HepG2 (cell line): ENCODE measurements around the gene ARHGAP10. TPM values are rescaled to one million over a fixed set of nuclear protein-coding genes. Genes with fewer than 3 reads are reported as not detected.

Experiments used
- ATAC-seq: fragments of 200-7000 bp; cut with Tn5 transposase; 3 replicates; pipeline ENCODE4 v1.9.1; 2020; ENCODE audit warnings: mild to moderate bottlenecking, moderate library complexity
- BruUV-seq: library from RNA; stranded (reverse); fragments of 400-500 nt; replicated peaks from 2 replicates; lab custom pipeline; 2021; lab: Mats Ljungman, UMichigan
- CTCF ChIA-PET: fragments of 300-600 bp; formaldehyde crosslinking; extraction: SDS; loops from one replicate; lab custom pipeline; 2021; ENCODE audit warnings: low total read pairs, inconsistent platforms, low intra/inter-chr PET ratio; lab: Yijun Ruan, JAX
- POLR2A ChIA-PET: fragments of 350-600 bp; sonication (Branson Sonifier 250); formaldehyde crosslinking; loops from one replicate; lab custom pipeline; 2020; ENCODE audit warnings: antibody characterized with exemption, inconsistent platforms; lab: Yijun Ruan, JAX
- DNase-seq: peaks from one replicate; pipeline ENCODE4 v3.0.0-alpha.2; 2015; ENCODE audit warnings: low spot score
- FAIRE-seq: peaks from 3 replicates; lab custom pipeline; 2011; peaks lifted over from hg19 to GRCh38; lab: Jason Lieb, UNC
- H2AFZ ChIP-seq: one replicate; pipeline ENCODE4 v1.6.1; 2011; ENCODE audit warnings: low read length, inconsistent platforms
- H3K27ac ChIP-seq: fragments of 300-600 bp; 3 replicates; pipeline ENCODE4 v1.8.0; 2011; ENCODE audit warnings: mixed run types, mild to moderate bottlenecking, mixed read lengths, low read length, inconsistent platforms; ENCODE audit not compliant: insufficient read depth; ENCODE audit errors: extremely low read length
- H3K27me3 ChIP-seq, 2 experiments: fragments of 200-600 bp in 1 of 2; 2 replicates in 1 of 2; 3 replicates in 1 of 2; pipeline versions ENCODE4 v1.6.0 to v1.8.0; 2011; ENCODE audit warnings: low read length in 2 of 2, mild to moderate bottlenecking in 2 of 2, moderate library complexity in 2 of 2, inconsistent platforms in 1 of 2; ENCODE audit not compliant: insufficient read depth in 2 of 2, control insufficient read depth in 1 of 2
- H3K36me3 ChIP-seq, 2 experiments: fragments of 200-600 bp in 1 of 2; replicated peaks in 1 of 2; 2 replicates in 1 of 2; 3 replicates in 1 of 2; pipeline versions ENCODE4 v1.5.1 to v1.8.0; 2011; ENCODE audit warnings: low read length in 2 of 2, inconsistent platforms in 1 of 2; ENCODE audit not compliant: insufficient read depth in 2 of 2, control insufficient read depth in 1 of 2
- H3K4me1 ChIP-seq: 2 replicates; pipeline ENCODE4 v1.5.1; 2012; ENCODE audit warnings: low read length, inconsistent platforms; ENCODE audit not compliant: insufficient read depth
- H3K4me2 ChIP-seq: 2 replicates; pipeline ENCODE4 v1.6.0; 2011; ENCODE audit warnings: low read depth, low read length, inconsistent platforms
- H3K4me3 ChIP-seq, 3 experiments: fragments of 200-600 bp in 1 of 3; sonication (generic), shearing (Covaris generic) in 1 of 3; replicated peaks in 1 of 3; 2 replicates each; pipeline ENCODE4 v1.5.1; 2011 to 2016; ENCODE audit warnings: low read length in 3 of 3, inconsistent platforms in 2 of 3, low read depth in 2 of 3, mild to moderate bottlenecking in 2 of 3, control low read depth in 1 of 3, mixed read lengths in 1 of 3; ENCODE audit not compliant: insufficient read depth in 1 of 3
- H3K79me2 ChIP-seq: one replicate; pipeline ENCODE4 v1.6.1; 2011; ENCODE audit warnings: low read length, inconsistent platforms; ENCODE audit not compliant: insufficient read depth
- H3K9ac ChIP-seq: 2 replicates; pipeline ENCODE4 v1.6.0; 2011; ENCODE audit warnings: mild to moderate bottlenecking, low read depth, low read length, inconsistent platforms; ENCODE audit not compliant: insufficient read depth
- H3K9me3 ChIP-seq: 2 replicates; pipeline ENCODE4 v1.5.1; 2012; ENCODE audit warnings: mild to moderate bottlenecking, low read length
- H4K20me1 ChIP-seq: 2 replicates; pipeline ENCODE4 v1.6.0; 2011; ENCODE audit warnings: inconsistent platforms, mild to moderate bottlenecking, low read length, moderate library complexity; ENCODE audit not compliant: insufficient read depth
- ARNTL ChIP-seq: sonication (generic); formaldehyde crosslinking; IDR thresholded peaks from 2 replicates; pipeline ENCODE4 v1.4.0; 2020; ENCODE audit warnings: mild to moderate bottlenecking, missing genetic modification reagents
- EEA1 ChIP-seq: sonication (generic); formaldehyde crosslinking; IDR thresholded peaks from 2 replicates; pipeline ENCODE4 v1.5.1; 2020; ENCODE audit warnings: mild to moderate bottlenecking, missing genetic modification reagents, borderline replicate concordance
- HDAC2 ChIP-seq: sonication (generic); formaldehyde crosslinking; IDR thresholded peaks from 2 replicates; pipeline ENCODE4 v1.4.0; 2020; ENCODE audit warnings: missing genetic modification reagents
- MED13 ChIP-seq: sonication (generic); formaldehyde crosslinking; IDR thresholded peaks from 2 replicates; pipeline ENCODE4 v1.5.0; 2020; ENCODE audit warnings: missing genetic modification reagents
- POLR2AphosphoS5 ChIP-seq: IDR thresholded peaks from 2 replicates; pipeline ENCODE4 v1.6.1; 2012; ENCODE audit warnings: low read depth, low read length
- REPIN1 ChIP-seq: sonication (generic); formaldehyde crosslinking; IDR thresholded peaks from 2 replicates; pipeline ENCODE4 v1.8.0; 2022; ENCODE audit warnings: missing genetic modification reagents, low read depth, mild to moderate bottlenecking, borderline replicate concordance
- ZNF430 ChIP-seq: sonication (generic); formaldehyde crosslinking; IDR thresholded peaks from 2 replicates; pipeline ENCODE4 v1.9.0; 2021; ENCODE audit warnings: mild to moderate bottlenecking, missing genetic modification reagents
- ZNF468 ChIP-seq: sonication (generic); formaldehyde crosslinking; IDR thresholded peaks from 2 replicates; pipeline ENCODE4 v1.8.0; 2022; ENCODE audit warnings: mild to moderate bottlenecking, moderate library complexity, missing genetic modification reagents
- ZNF605 ChIP-seq: sonication (generic); formaldehyde crosslinking; IDR thresholded peaks from 2 replicates; pipeline ENCODE4 v1.8.0; 2022; ENCODE audit warnings: mild to moderate bottlenecking, missing genetic modification reagents
- ZNF629 ChIP-seq: sonication (generic); formaldehyde crosslinking; conservative IDR thresholded peaks from 2 replicates; pipeline ENCODE4 v1.5.0; 2020; ENCODE audit warnings: missing genetic modification reagents
- ZNF7 ChIP-seq: IDR thresholded peaks from 2 replicates; pipeline ENCODE4 v1.6.1; 2016; ENCODE audit warnings: missing biosample characterization, missing genetic modification reagents
- ZNF709 ChIP-seq: sonication (generic); formaldehyde crosslinking; IDR thresholded peaks from 2 replicates; pipeline ENCODE4 v1.5.0; 2020; ENCODE audit warnings: mild to moderate bottlenecking, missing genetic modification reagents
- WGBS: methylation state at CpG from one replicate; pipeline ENCODE4 v1.1.6; 2017; ENCODE audit warnings: low lambda C conversion rate; 5-methylcytosine and 5-hydroxymethylcytosine counted together
- in situ Hi-C: cut with HindIII; loops from 2 replicates; pipeline ENCODE4 v1.10.0; 2017; ENCODE audit warnings: low pct_unique_long_range_greater_than_20kb; ENCODE audit not compliant: extremely low pct_ligation_motif_present
- intact Hi-C: fragments of 100-400 bp; cut with micrococcal nuclease; formaldehyde crosslinking; loops from one replicate; pipeline ENCODE4 v1.10.0; 2022; ENCODE audit not compliant: unreplicated experiment
- polyA plus RNA-seq, 8 experiments: library from polyadenylated mRNA; depleted of rRNA in 3 of 8; stranded (reverse) in 7 of 8; unstranded in 1 of 8; fragments of >200 nt; fragmentation: Illumina TruSeq in 4 of 8; extraction: Trizol in 4 of 8; gene quantifications; 2 replicates each; pipeline versions ENCODE4 v1.2.1 to v1.2.3, GENCODE V29; 2011 to 2016; ENCODE audit warnings: low read depth in 4 of 8, missing spikeins in 1 of 8, mixed read lengths in 1 of 8; ENCODE audit not compliant: insufficient read depth in 1 of 8
- total RNA-seq, 5 experiments: library from RNA; depleted of rRNA; stranded (reverse); fragments of >200 nt; fragmentation: Illumina TruSeq; extraction: Trizol; gene quantifications; 2 replicates each; pipeline ENCODE4 v1.2.3, GENCODE V29; 2016; ENCODE audit warnings: low read depth in 1 of 5
- TF ChIP-seq, protein P1 (sequence below): sonication (generic); formaldehyde crosslinking; IDR thresholded peaks from 2 replicates; pipeline ENCODE4 v1.4.0; 2020; ENCODE audit warnings: mild to moderate bottlenecking, missing genetic modification reagents

ARHGAP10 gene
- total and polyA plus RNA-seq, 2 of the 13 experiments (the other 11 are each of a cell fraction or from before 2014, with no cell fraction given): 0.45 to 1.6 TPM

- no TSS peak for BruUV-seq
- WGBS: 34% methylated on average over 4 of the region's 4 CpGs
- CTCF ChIA-PET: no interaction called here
- H4K20me1 ChIP-seq: no peaks in the 10 kb centered on the region
- DNase-seq (no peak), ATAC-seq (no peak)
- in situ Hi-C loops: no loop called here
- TF ChIP-seq ZNF468: no peak
- TF ChIP-seq ZNF629 (CRISPR knock-in tag): no peak
- TF ChIP-seq HDAC2 (CRISPR knock-in tag): no peak
- TF ChIP-seq ZNF709 (CRISPR knock-in tag): no peak
- no peak for TF ChIP-seq ZNF605 (CRISPR knock-in tag)
- no peak for TF ChIP-seq EEA1
- TF ChIP-seq, protein P1, sequence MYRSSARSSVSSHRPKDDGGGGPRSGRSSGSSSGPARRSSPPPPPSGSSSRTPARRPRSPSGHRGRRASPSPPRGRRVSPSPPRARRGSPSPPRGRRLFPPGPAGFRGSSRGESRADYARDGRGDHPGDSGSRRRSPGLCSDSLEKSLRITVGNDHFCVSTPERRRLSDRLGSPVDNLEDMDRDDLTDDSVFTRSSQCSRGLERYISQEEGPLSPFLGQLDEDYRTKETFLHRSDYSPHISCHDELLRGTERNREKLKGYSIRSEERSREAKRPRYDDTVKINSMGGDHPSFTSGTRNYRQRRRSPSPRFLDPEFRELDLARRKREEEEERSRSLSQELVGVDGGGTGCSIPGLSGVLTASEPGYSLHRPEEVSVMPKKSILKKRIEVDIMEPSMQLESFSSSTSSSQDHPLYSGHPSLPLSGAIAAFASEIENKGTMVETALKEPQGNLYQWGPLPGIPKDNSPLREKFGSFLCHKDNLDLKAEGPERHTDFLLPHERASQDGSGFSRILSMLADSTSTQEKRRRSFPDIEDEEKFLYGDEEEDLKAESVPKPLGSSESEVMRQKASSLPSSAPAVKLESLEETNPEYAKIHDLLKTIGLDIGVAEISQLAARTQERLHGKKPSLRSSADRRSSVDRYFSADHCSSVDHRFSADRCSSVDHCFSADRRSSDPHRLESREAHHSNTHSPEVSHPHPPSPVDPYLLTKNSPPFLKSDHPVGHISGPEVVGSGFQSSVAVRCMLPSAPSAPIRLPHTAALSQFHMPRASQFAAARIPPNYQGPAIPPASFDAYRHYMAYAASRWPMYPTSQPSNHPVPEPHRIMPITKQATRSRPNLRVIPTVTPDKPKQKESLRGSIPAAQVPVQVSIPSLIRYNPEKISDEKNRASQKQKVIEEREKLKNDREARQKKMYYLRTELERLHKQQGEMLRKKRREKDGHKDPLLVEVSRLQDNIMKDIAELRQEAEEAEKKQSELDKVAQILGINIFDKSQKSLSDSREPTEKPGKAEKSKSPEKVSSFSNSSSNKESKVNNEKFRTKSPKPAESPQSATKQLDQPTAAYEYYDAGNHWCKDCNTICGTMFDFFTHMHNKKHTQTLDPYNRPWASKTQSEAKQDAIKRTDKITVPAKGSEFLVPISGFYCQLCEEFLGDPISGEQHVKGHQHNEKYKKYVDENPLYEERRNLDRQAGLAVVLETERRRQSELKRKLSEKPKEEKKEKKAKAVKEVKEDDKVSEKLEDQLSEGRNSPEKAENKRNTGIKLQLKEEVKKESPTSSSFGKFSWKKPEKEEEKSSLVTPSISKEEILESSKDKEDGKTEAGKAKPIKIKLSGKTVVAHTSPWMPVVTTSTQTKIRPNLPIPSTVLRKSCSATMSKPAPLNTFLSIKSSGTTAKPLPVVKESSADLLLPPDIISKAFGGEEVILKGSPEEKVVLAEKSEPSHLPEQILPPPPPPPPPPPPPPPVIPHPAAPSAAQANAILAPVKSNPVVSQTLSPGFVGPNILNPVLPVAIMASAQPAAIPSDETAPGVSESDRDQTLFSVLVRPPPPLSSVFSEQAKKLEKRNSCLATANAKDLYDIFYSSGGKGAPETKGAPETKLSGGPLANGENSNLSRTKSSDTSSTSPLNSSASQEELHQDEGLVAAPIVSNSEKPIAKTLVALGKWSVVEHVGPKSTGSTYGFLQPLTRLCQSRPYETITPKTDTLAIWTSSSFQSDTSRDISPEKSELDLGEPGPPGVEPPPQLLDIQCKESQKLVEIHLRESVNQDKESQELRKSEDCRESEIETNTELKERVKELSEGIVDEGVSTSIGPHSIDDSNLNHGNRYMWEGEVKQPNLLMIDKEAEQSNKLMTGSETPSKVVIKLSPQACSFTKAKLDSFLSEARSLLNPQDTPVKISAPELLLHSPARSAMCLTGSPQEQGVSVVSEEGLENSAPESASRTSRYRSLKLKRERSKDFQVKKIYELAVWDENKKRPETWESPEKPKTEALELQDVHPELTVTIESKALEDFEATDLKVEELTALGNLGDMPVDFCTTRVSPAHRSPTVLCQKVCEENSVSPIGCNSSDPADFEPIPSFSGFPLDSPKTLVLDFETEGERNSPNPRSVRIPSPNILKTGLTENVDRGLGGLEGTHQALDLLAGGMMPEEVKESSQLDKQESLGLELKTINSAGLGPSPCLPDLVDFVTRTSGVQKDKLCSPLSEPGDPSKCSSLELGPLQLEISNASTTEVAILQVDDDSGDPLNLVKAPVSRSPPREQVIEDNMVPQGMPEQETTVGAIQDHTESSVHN (CRISPR knock-in tag): no peak
- TF ChIP-seq ZNF7 (CRISPR knock-in tag): no peak
- TF ChIP-seq REPIN1 (CRISPR knock-in tag): no peak
- no peak for TF ChIP-seq ARNTL (CRISPR knock-in tag)
- no peak for TF ChIP-seq POLR2AphosphoS5
- no peak for TF ChIP-seq ZNF430 (CRISPR knock-in tag)
- TF ChIP-seq MED13 (CRISPR knock-in tag): no peak
- TF ChIP-seq, all 625 proteins: peak for 0
- no peak for FAIRE-seq
- Histone ChIP-seq H3K27ac (no peak overlapping the region), H3K27me3 (no peaks in the 10 kb centered on the region), H3K4me2 (no peak overlapping the region), H3K9ac (no peak overlapping the region), H3K79me2 (no peaks in the 10 kb centered on the region), H3K36me3 (no peaks in the 10 kb centered on the region), H3K4me3 (no peak overlapping the region), H2AFZ (no peak overlapping the region), H3K9me3 (no peaks in the 10 kb centered on the region), H3K4me1 (no peaks in the 10 kb centered on the region)
- POLR2A ChIA-PET: no interaction called here
- intact Hi-C loops: no loop called here
These were observed 69.9 kb downstream of the ARHGAP10 start for GRCh38 chr4:147801820-147802219.
